ENCODE measurements around the gene SBK2. TPM values are rescaled to one million over a fixed set of nuclear protein-coding genes. Genes with fewer than 3 reads are reported as not detected.

The SBK2 gene
- total RNA-seq, 1 donor from 2014 or later: not detected

DNA sequence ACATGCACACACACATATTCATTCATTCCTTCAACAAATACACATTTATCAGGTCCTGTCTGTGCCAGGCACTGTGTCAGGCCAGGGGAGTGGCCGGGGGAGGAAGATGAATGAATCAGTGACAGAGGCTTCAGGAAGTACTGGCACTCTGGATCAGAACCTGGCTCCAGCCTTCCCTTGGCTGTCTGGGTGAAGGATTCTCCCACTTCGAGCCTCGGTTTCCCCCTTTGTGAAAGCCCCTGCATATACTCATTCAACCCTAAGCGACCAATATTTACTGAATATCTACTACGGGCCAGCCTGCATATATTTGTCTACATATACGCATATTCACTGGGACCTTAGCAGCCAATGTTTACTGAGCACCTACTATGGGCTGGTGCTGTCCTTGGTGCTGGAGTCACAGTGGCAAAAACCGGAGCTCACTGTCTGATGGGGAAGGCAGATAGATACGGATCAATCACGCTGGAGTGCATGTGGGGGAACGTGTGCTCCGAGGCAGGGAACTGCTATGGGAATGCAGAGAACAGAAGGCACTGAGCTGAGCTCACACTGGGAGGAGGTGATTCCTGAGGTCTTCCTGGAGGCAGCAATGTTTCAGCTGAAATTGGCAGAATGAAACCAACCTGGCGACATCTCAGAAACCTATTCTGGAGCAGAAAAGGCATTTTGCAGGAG is 44.4 kb upstream of the SBK2 start:
- DNase-seq (ENCODE audit: low read depth) (no peak), FAIRE-seq (no peak)
- TF ChIP-seq CTCF (IDR thresholded peaks at IDR 0.05; ENCODE audit: insufficient read depth, low read length, severe bottlenecking): no peak
- Histone ChIP-seq H3K4me3 (ENCODE audit: low read depth, low read length) (peak overlapping the region; percentile 95), H3K27me3 (ENCODE audit: control insufficient read depth, insufficient read depth, low read length) (no peaks in the 10 kb centered on the region), H3K36me3 (ENCODE audit: control insufficient read depth, insufficient read depth, low read length) (no peaks in the 10 kb centered on the region)

- Histone ChIP-seq H3K4me3 (ENCODE audit: low read depth, low read length) (peak within 1 kb of the TSS; percentile 95), H3K36me3 (ENCODE audit: control insufficient read depth, insufficient read depth, low read length) (no peaks in the 10 kb centered on the region), H3K27me3 (ENCODE audit: control insufficient read depth, insufficient read depth, low read length) (no peaks in the 10 kb centered on the region)
- DNase-seq (ENCODE audit: low read depth) (peak; percentile 59), FAIRE-seq (no peak)
- TF ChIP-seq CTCF (IDR thresholded peaks at IDR 0.05; ENCODE audit: insufficient read depth, low read length, severe bottlenecking): no peak
Measured at GRCh38 chr19:55580628-55581144, 43.8 kb upstream of the SBK2 start, which contains the start of gene ZNF579. TSS of gene ZNF579 (minus strand) at chr19:55580848. CDS start at chr19:55579639, 1,209 bp downstream.

DNA sequence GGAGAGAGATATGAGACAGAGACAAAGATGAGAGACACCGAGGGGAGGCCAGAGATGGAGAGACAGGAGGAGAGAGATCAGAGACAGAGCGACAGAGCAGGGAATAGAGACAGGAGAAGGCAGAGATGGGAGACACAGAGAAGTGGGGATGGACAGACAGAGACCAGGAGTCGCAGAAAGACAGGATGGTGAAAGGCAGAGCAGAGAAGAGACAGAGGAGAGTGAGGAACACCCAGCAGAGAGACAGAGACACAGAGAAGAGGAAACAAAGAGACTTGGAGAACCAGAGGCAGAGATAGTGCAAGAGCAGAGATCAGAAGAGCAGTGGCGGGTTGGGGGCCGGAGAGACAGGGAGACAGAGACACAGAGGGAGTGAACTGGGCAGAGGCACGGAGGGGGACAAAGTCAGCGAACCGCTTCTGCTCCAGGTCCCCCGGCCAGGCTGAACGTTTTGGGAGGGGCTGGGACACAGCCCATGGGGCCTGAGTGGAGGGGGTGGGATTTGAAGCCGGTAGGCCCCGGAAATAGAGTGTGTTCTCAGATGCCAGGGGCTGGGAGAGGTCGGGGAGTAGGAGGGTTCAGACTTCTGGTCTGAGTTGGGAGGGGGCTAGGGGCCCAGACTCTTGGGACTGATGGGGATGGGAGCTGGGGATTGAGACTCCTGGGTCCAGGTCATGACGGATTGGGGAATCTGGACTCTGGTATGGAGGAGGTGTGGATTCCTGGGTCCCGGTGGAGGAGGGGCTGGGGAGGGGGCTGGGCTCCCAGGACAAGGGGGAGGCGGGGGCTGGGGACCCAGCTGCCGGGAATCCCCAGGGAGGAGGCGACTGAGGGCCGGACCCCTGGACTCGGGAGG is 43.1 kb upstream of the SBK2 start:
- FAIRE-seq (no peak), DNase-seq (ENCODE audit: low read depth) (no peak)
- no peak for TF ChIP-seq CTCF (IDR thresholded peaks at IDR 0.05; ENCODE audit: insufficient read depth, low read length, severe bottlenecking)
- H3K36me3 ChIP-seq (ENCODE audit: control insufficient read depth, insufficient read depth, low read length): no peaks in the 10 kb centered on the region
- H3K4me3 ChIP-seq (ENCODE audit: low read depth, low read length): peak overlapping the region; percentile 95
- H3K27me3 ChIP-seq (ENCODE audit: control insufficient read depth, insufficient read depth, low read length): no peaks in the 10 kb centered on the region

GRCh38 chr19:55578761-55579747 is 42.1 kb upstream of the SBK2 start:
- Histone ChIP-seq H3K36me3 (ENCODE audit: control insufficient read depth, insufficient read depth, low read length) (no peaks in the 10 kb centered on the region), H3K4me3 (ENCODE audit: low read depth, low read length) (no peak overlapping the region), H3K27me3 (ENCODE audit: control insufficient read depth, insufficient read depth, low read length) (no peaks in the 10 kb centered on the region)
- no peak for TF ChIP-seq CTCF (IDR thresholded peaks at IDR 0.05; ENCODE audit: insufficient read depth, low read length, severe bottlenecking)
- FAIRE-seq (no peak), DNase-seq (ENCODE audit: low read depth) (no peak)

DNA sequence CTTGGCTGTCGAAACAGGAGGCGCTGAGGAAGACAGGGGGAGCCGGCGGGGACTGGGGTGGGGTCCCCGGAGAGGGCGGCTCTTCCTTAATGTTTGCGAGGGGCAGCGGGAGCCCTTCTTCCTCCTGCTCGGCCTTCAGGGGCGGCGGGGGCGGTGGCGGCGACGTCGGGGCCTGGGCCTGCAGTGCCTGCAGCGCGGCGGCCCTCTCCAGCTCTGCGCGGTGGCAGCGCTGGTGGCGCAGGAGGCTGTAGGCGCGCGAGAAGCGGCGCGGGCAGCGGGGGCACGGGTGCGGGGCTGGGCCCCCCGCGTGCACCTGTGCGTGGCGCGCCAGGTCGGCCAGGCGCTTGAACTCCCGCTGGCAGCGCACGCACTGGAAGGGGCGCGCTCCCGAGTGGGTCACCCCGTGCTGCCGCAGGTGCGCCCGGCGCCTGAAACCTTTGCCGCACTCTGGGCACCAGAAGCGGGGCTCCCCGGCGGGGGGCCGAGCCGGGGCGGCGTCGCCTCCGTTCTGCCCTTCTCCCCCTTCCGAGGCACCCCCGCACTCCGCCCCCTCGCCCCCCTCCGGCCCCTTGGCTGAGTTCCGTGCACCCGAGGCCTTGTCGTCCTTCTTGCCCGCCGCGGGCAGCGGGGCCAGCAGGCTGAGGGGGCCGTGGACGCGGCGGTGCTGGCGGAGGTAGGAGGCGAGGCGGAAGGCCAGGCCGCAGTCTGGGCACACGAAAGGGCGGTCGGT is 41.3 kb upstream of the SBK2 start:
- no peaks in the 10 kb centered on the region for H3K27me3 ChIP-seq (ENCODE audit: control insufficient read depth, insufficient read depth, low read length)
- no peak for TF ChIP-seq CTCF (IDR thresholded peaks at IDR 0.05; ENCODE audit: insufficient read depth, low read length, severe bottlenecking)
- H3K4me3 ChIP-seq (ENCODE audit: low read depth, low read length): no peak overlapping the region
- H3K36me3 ChIP-seq (ENCODE audit: control insufficient read depth, insufficient read depth, low read length): no peaks in the 10 kb centered on the region
- DNase-seq (ENCODE audit: low read depth) (no peak), FAIRE-seq (no peak)

Measured in bronchial epithelial cell (primary cell).